ENCODE measurements around the gene ART1. TPM values are rescaled to one million over a fixed set of nuclear protein-coding genes. Genes with fewer than 3 reads are reported as not detected.
"Not testable (repeated sequence)": the region's sequence is repeated elsewhere in the genome, so short reads cannot be mapped to it uniquely, and the experiment has no call there.

Gene ART1
- total RNA-seq, 4 donors from 2014 or later = not detected

GRCh38 chr11:3655547-3655946, 10.6 kb downstream of the ART1 start:
- TF ChIP-seq CTCF (IDR thresholded peaks at IDR 0.05) (no peak), POLR2A (IDR thresholded peaks at IDR 0.05) (no peak)
- WGBS, 2 donors = 83 to 94% methylated on average over 2 to 3 of the region's 3 CpGs
- intact Hi-C loops (cut with DNase I) = no loop called here
- Histone ChIP-seq H3K4me3 (no peak overlapping the region), H3K27ac (no peak overlapping the region), H3K9me3 (no peaks in the 10 kb centered on the region), H3K36me3 (no peaks in the 10 kb centered on the region), H3K4me1 (no peaks in the 10 kb centered on the region), H3K27me3 (peaks cover 0 to 5% (median 0%) of the 10 kb centered on the region in 4 donors)
- no peak for DNase-seq

GRCh38 chr11:3657331-3657730, 12.4 kb downstream of the ART1 start:
- intact Hi-C loops (cut with DNase I); H3K27ac ChIP-seq; H3K9me3 ChIP-seq; H3K4me3 ChIP-seq; H3K4me1 ChIP-seq; H3K27me3 ChIP-seq; DNase-seq; H3K36me3 ChIP-seq: not testable (repeated sequence)
- 77 to 90% methylated on average over 3 to 5 of the region's 5 CpGs for WGBS, 2 donors

- Histone ChIP-seq H3K4me3 (no peak overlapping the region), H3K4me1 (no peaks in the 10 kb centered on the region), H3K27me3 (peaks cover 0 to 5% (median 0%) of the 10 kb centered on the region in 4 donors), H3K9me3 (no peaks in the 10 kb centered on the region), H3K27ac (no peak overlapping the region), H3K36me3 (no peaks in the 10 kb centered on the region)
- intact Hi-C loops (cut with DNase I) = no loop called here
- WGBS, 2 donors = 86 to 90% methylated on average over 7 of the region's 8 CpGs
- TF ChIP-seq CTCF (IDR thresholded peaks at IDR 0.05) (no peak), POLR2A (IDR thresholded peaks at IDR 0.05) (no peak)
- DNase-seq = no peak
These were observed 13.3 kb downstream of the ART1 start for GRCh38 chr11:3658252-3658651.

GRCh38 chr11:3659595-3660515, 14.9 kb downstream of the ART1 start:
- H3K36me3 ChIP-seq = peaks cover 0 to 12% (median 0%) of the 10 kb centered on the region in 3 donors
- H3K9me3 ChIP-seq = no peaks in the 10 kb centered on the region
- H3K4me1 ChIP-seq = no peaks in the 10 kb centered on the region
- TF ChIP-seq POLR2A (IDR thresholded peaks at IDR 0.05) (no peak), CTCF (IDR thresholded peaks at IDR 0.05) (no peak)
- peaks cover 0 to 5% (median 0%) of the 10 kb centered on the region in 4 donors for H3K27me3 ChIP-seq
- H3K4me3 ChIP-seq = no peak overlapping the region
- intact Hi-C loops (cut with DNase I) = no loop called here
- DNase-seq = no peak
- WGBS, 2 donors = 73 to 91% methylated on average over 3 to 15 of the region's 33 CpGs
- no peak overlapping the region for H3K27ac ChIP-seq

GRCh38 chr11:3660960-3661359, 16.0 kb downstream of the ART1 start:
- TF ChIP-seq POLR2A (IDR thresholded peaks at IDR 0.05) (no peak), CTCF (IDR thresholded peaks at IDR 0.05) (no peak)
- intact Hi-C loops (cut with DNase I) = no loop called here
- Histone ChIP-seq H3K27ac (no peak overlapping the region), H3K36me3 (peaks cover 0 to 23% (median 0%) of the 10 kb centered on the region in 3 donors), H3K4me1 (no peaks in the 10 kb centered on the region), H3K27me3 (no peaks in the 10 kb centered on the region), H3K9me3 (no peaks in the 10 kb centered on the region), H3K4me3 (no peak overlapping the region)
- no peak for DNase-seq
- WGBS, 2 donors = 80 to 83% methylated on average over 2 of the region's 2 CpGs
